GM21390 (cell line): ENCODE results near the gene GADD45GIP1.
"Not testable (repeated sequence)": the region's sequence is repeated elsewhere in the genome, so short reads cannot be mapped to it uniquely, and the experiment has no call there.

Experiments
- ATAC-seq: cut with Tn5 transposase; IDR thresholded peaks from one replicate; pipeline ENCODE4 v1.9.1; 2021; ENCODE audit not compliant: unreplicated experiment

The GADD45GIP1 gene

GRCh38 chr19:12944104-12944674 lies 12.8 kb downstream of the GADD45GIP1 start:
- no peak for ATAC-seq

- no peak for ATAC-seq
These were observed 13.5 kb downstream of the GADD45GIP1 start for GRCh38 chr19:12943437-12944044.

GRCh38 chr19:12940897-12941296 lies 16.1 kb downstream of the GADD45GIP1 start:
- ATAC-seq = no peak

- ATAC-seq = no peak
These were observed 17.0 kb downstream of the GADD45GIP1 start for GRCh38 chr19:12939975-12940423.

- ATAC-seq = no peak
These were observed 18.0 kb downstream of the GADD45GIP1 start for GRCh38 chr19:12938779-12939601.

GRCh38 chr19:12937927-12938778 lies 18.9 kb downstream of the GADD45GIP1 start, which contains the start of gene CALR:
CALR (plus strand) TSS chr19:12938609; CDS start chr19:12938680, 71 bp downstream.
- ATAC-seq = peak; percentile 78

- no peak for ATAC-seq
These were observed 19.7 kb downstream of the GADD45GIP1 start for GRCh38 chr19:12937093-12937926.

- ATAC-seq = no peak
These were observed 20.4 kb downstream of the GADD45GIP1 start for GRCh38 chr19:12936582-12936981.

GRCh38 chr19:12935071-12935470 lies 22.0 kb downstream of the GADD45GIP1 start:
- ATAC-seq = no peak

- ATAC-seq = no peak
These were observed 23.5 kb downstream of the GADD45GIP1 start, which contains the start of gene FARSA for GRCh38 chr19:12933287-12934072. FARSA (minus strand) TSS chr19:12933711; CDS start chr19:12933696, 15 bp downstream.

GRCh38 chr19:12932392-12933286 lies 24.4 kb downstream of the GADD45GIP1 start:
- no peak for ATAC-seq

GRCh38 chr19:12930002-12930645 lies 26.9 kb downstream of the GADD45GIP1 start:
- ATAC-seq = no peak

GRCh38 chr19:12924621-12925310 lies 32.3 kb downstream of the GADD45GIP1 start:
- no peak for ATAC-seq

- no peak for ATAC-seq
These were observed 34.1 kb downstream of the GADD45GIP1 start for GRCh38 chr19:12922959-12923358.

GRCh38 chr19:12921047-12921446 lies 36.0 kb downstream of the GADD45GIP1 start:
- ATAC-seq = no peak

GRCh38 chr19:12918253-12918652 lies 38.8 kb downstream of the GADD45GIP1 start:
- no peak for ATAC-seq

GRCh38 chr19:12915860-12916259 lies 41.2 kb downstream of the GADD45GIP1 start:
- not testable (repeated sequence) for ATAC-seq
